Panc1 (cell line): ENCODE measurements around the gene CPNE7. TPM values are rescaled to one million over a fixed set of nuclear protein-coding genes. Genes with fewer than 3 reads are reported as not detected.

Source experiments
- ATAC-seq: fragments of 200-7000 bp; cut with Tn5 transposase; 2 replicates; pipeline ENCODE4 v1.9.1; 2020; ENCODE audit warnings: mild to moderate bottlenecking, moderate library complexity
- BruUV-seq: library from RNA; stranded (reverse); fragments of 400-500 nt; replicated peaks from 2 replicates; lab custom pipeline; 2021; lab: Mats Ljungman, UMichigan
- CTCF ChIA-PET: fragments of 300-600 bp; sonication (Branson Sonifier 250); formaldehyde crosslinking; loops from one replicate; lab custom pipeline; 2022; ENCODE audit warnings: antibody characterized with exemption; lab: Charles Lee
- POLR2A ChIA-PET: fragments of 300-600 bp; sonication (Branson Sonifier 250); formaldehyde crosslinking; loops from one replicate; lab custom pipeline; 2022; ENCODE audit warnings: antibody characterized with exemption; lab: Charles Lee
- DNase-seq: peaks from one replicate; pipeline ENCODE4 v3.0.0-alpha.2; 2010; ENCODE audit warnings: low read depth, low spot score
- H3K27ac ChIP-seq: 2 replicates; pipeline ENCODE4 v1.5.1; 2011; ENCODE audit warnings: mild to moderate bottlenecking, low read length, inconsistent platforms
- H3K27me3 ChIP-seq: fragments of 200-500 bp; sonication (Bioruptor generic); 2 replicates; pipeline ENCODE4 v1.6.0; 2014; ENCODE audit warnings: low read length, inconsistent platforms; ENCODE audit not compliant: control insufficient read depth, insufficient read depth
- H3K36me3 ChIP-seq: fragments of 200-500 bp; sonication (Bioruptor generic); 2 replicates; pipeline ENCODE4 v1.5.1; 2014; ENCODE audit warnings: inconsistent platforms, mild to moderate bottlenecking, low read length, moderate library complexity; ENCODE audit not compliant: control insufficient read depth, insufficient read depth
- H3K4me1 ChIP-seq: 2 replicates; pipeline ENCODE4 v1.5.1; 2011; ENCODE audit warnings: inconsistent platforms, mild to moderate bottlenecking, low read length, moderate library complexity; ENCODE audit not compliant: control insufficient read depth, insufficient read depth
- H3K4me3 ChIP-seq, 2 experiments: 2 replicates each; pipeline ENCODE4 v1.5.1; 2011 to 2012; ENCODE audit warnings: low read depth in 2 of 2, low read length in 2 of 2, mild to moderate bottlenecking in 2 of 2, inconsistent platforms in 1 of 2, moderate library complexity in 1 of 2
- H3K9me3 ChIP-seq: fragments of 200-500 bp; sonication (Bioruptor generic); 2 replicates; pipeline ENCODE4 v1.5.1; 2014; ENCODE audit warnings: low read depth, mild to moderate bottlenecking, inconsistent platforms, low read length, moderate library complexity; ENCODE audit not compliant: control insufficient read depth, insufficient read depth
- POLR2AphosphoS5 ChIP-seq: IDR thresholded peaks from 2 replicates; pipeline ENCODE4 v1.6.1; 2012; ENCODE audit warnings: mild to moderate bottlenecking, low read depth, low read length, moderate library complexity
- SIN3A ChIP-seq: IDR thresholded peaks from 2 replicates; pipeline ENCODE4 v1.6.1; 2012; ENCODE audit warnings: low read depth, mild to moderate bottlenecking, low read length, moderate library complexity, borderline replicate concordance; ENCODE audit not compliant: insufficient read depth
- TCF7L2 ChIP-seq: IDR thresholded peaks from 2 replicates; pipeline ENCODE4 v1.6.1; 2011; ENCODE audit warnings: mild to moderate bottlenecking, low read depth, low read length, inconsistent platforms
- in situ Hi-C: cut with HindIII; loops from 2 replicates; pipeline ENCODE4 v1.10.0; 2016; ENCODE audit warnings: low sequenced_read_pairs, low pct_unique_long_range_greater_than_20kb
- intact Hi-C: fragments of 100-400 bp; cut with micrococcal nuclease; formaldehyde crosslinking; loops from one replicate; pipeline ENCODE4 v1.10.0; 2022; ENCODE audit not compliant: unreplicated experiment
- total RNA-seq: library from RNA; stranded (reverse); gene quantifications from one replicate; pipeline ENCODE4 v1.2.1, GENCODE V29; 2021; ENCODE audit not compliant: unreplicated experiment
- TF ChIP-seq, protein P1 (sequence below), 2 experiments: IDR thresholded peaks; 2 replicates each; pipeline ENCODE4 v1.6.1; 2011 to 2012; ENCODE audit warnings: low read depth in 2 of 2, control low read depth in 1 of 2, low read length in 1 of 2, mild to moderate bottlenecking in 1 of 2, moderate library complexity in 1 of 2; ENCODE audit not compliant: insufficient read depth in 1 of 2
- TF ChIP-seq, protein P2 (sequence below): fragments of 450-650 bp; IDR thresholded peaks from 2 replicates; pipeline ENCODE4 v1.5.1; 2017; ENCODE audit warnings: mild to moderate bottlenecking

The CPNE7 gene
- total RNA-seq, 1 experiment from 2014 or later, result 32.7 TPM

DNA sequence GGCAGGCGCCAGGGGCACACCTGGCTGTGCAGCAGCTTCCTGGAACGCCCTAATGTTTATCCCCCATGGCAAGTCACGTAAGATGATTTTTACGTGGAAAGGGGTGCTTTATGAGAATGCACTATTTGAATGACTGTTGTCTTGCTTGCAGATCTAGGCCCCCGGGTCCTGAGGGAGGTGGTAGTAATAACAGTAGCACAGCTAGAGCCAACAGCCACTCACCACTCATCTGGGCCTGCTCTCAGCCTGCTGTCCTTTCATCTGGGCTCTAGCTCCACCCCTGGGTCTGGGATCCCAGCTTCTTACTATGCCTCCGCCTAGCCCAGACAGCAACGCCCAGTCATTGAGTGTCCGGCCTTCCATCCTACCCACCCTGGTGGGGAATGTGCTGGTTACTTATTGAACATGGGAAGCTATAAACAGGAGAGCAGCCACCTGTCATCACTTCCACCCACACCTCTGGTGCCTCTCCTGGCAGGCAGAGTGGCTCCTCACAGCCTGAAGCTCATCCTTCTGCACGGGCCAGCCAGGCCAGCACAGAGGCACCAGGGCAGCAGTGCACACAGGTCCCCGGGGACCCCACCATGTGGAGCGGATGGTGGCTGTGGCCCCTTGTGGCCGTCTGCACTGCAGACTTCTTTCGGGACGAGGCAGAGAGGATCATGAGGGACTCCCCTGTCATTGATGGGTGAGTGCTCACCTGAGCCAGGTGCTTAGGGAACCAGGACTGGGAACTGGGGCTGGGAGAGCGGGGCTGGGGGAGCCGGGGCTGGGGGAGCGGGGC, 54.5 kb downstream of the CPNE7 start:
- H3K4me1 ChIP-seq, result no peaks in the 10 kb centered on the region; the same call in 1 of the 2 replicates
- POLR2A ChIA-PET, result interaction anchor here (0.5 kb wide), 1 partner anchor 9 kb away, joined by 8 read pairs; no protein-coding TSS in a partner anchor
- CTCF ChIA-PET, result no interaction called here

DNA sequence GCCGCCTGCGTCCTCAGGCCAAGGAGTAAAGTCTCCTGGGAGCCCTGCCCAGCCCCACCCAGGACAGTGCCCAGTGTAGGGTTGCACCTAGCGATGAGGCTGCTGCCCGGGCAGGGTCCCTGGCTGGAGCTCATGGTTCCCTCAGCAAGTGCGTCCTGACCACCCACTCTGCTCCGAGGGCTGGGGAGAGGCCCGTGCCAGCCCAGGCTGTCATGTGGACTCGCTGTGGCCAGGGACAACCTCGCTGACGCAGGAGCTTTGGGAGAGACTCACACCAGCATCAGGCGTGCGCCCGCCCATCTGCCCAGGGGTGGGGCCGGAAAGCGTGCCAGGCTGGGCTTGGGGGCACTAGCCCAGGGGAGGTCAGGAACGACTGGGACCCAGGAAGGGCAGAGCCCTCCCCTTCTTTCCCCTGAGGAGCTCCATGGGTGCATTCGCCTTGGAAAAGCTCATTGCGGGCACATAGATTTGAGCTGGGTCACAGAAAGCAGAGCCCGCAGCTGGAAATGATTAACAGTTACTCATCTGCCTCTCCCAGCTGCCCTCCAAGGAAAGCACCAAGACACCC, 57.6 kb downstream of the CPNE7 start:
- intact Hi-C loops, result no loop called here
- no peaks in the 10 kb centered on the region for H3K36me3 ChIP-seq
- H3K27me3 ChIP-seq, result peaks cover 4% of the 10 kb centered on the region
- H3K4me3 ChIP-seq, result peak overlapping the region in 1 of 2 experiments; percentile 29; a peak in 2 of 4 replicates
- CTCF ChIA-PET, result interaction anchor here (0.8 kb wide), 1 partner anchor 10 kb away, joined by 3 read pairs; no protein-coding TSS in a partner anchor
- H3K27ac ChIP-seq, result no peak overlapping the region
- peak; percentile 83 for ATAC-seq
- no peaks in the 10 kb centered on the region for H3K9me3 ChIP-seq
- in situ Hi-C loops, result no loop called here
- BruUV-seq, result no TSS peak
- POLR2A ChIA-PET, result interaction anchor here (0.6 to 0.7 kb wide), 2 partner anchors 69 to 340 kb away, joined by 4 to 11 read pairs; no protein-coding TSS in a partner anchor
- H3K4me1 ChIP-seq, result no peaks in the 10 kb centered on the region; the same call in 1 of the 2 replicates
- no peak for TF ChIP-seq POLR2AphosphoS5
- no peak for TF ChIP-seq SIN3A
- TF ChIP-seq TCF7L2, result no peak
- TF ChIP-seq, protein P1, sequence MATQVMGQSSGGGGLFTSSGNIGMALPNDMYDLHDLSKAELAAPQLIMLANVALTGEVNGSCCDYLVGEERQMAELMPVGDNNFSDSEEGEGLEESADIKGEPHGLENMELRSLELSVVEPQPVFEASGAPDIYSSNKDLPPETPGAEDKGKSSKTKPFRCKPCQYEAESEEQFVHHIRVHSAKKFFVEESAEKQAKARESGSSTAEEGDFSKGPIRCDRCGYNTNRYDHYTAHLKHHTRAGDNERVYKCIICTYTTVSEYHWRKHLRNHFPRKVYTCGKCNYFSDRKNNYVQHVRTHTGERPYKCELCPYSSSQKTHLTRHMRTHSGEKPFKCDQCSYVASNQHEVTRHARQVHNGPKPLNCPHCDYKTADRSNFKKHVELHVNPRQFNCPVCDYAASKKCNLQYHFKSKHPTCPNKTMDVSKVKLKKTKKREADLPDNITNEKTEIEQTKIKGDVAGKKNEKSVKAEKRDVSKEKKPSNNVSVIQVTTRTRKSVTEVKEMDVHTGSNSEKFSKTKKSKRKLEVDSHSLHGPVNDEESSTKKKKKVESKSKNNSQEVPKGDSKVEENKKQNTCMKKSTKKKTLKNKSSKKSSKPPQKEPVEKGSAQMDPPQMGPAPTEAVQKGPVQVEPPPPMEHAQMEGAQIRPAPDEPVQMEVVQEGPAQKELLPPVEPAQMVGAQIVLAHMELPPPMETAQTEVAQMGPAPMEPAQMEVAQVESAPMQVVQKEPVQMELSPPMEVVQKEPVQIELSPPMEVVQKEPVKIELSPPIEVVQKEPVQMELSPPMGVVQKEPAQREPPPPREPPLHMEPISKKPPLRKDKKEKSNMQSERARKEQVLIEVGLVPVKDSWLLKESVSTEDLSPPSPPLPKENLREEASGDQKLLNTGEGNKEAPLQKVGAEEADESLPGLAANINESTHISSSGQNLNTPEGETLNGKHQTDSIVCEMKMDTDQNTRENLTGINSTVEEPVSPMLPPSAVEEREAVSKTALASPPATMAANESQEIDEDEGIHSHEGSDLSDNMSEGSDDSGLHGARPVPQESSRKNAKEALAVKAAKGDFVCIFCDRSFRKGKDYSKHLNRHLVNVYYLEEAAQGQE (IDR thresholded peaks at IDR 0.05; ENCODE audit: insufficient read depth in 1 of 2, low read depth in 2 of 2, low read length in 1 of 2), result no peak
- TF ChIP-seq, protein P2, sequence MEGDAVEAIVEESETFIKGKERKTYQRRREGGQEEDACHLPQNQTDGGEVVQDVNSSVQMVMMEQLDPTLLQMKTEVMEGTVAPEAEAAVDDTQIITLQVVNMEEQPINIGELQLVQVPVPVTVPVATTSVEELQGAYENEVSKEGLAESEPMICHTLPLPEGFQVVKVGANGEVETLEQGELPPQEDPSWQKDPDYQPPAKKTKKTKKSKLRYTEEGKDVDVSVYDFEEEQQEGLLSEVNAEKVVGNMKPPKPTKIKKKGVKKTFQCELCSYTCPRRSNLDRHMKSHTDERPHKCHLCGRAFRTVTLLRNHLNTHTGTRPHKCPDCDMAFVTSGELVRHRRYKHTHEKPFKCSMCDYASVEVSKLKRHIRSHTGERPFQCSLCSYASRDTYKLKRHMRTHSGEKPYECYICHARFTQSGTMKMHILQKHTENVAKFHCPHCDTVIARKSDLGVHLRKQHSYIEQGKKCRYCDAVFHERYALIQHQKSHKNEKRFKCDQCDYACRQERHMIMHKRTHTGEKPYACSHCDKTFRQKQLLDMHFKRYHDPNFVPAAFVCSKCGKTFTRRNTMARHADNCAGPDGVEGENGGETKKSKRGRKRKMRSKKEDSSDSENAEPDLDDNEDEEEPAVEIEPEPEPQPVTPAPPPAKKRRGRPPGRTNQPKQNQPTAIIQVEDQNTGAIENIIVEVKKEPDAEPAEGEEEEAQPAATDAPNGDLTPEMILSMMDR, result no peak
- no peak for DNase-seq

More for the DNA sequence above, 54.5 kb downstream of the CPNE7 start:
- Histone ChIP-seq H3K27me3 (peaks cover 4% of the 10 kb centered on the region), H3K4me3 (no peak overlapping the region), H3K9me3 (no peaks in the 10 kb centered on the region), H3K27ac (no peak overlapping the region), H3K36me3 (no peaks in the 10 kb centered on the region)
- no TSS peak for BruUV-seq
- intact Hi-C loops, result no loop called here
- TF ChIP-seq POLR2AphosphoS5 (no peak), TCF7L2 (no peak), SIN3A (no peak)
- TF ChIP-seq, protein P1 (IDR thresholded peaks at IDR 0.05; ENCODE audit: insufficient read depth in 1 of 2, low read depth in 2 of 2, low read length in 1 of 2), result no peak
- TF ChIP-seq, protein P2, result no peak
- ATAC-seq (no peak), DNase-seq (no peak)
- in situ Hi-C loops, result no loop called here
